NCI-H2081 treated with DMSO at 0.1 percent for 48 hours (cell line): Measurements from ENCODE around the gene THADA.

Source experiments
- DNase-seq: peaks from one replicate; lab custom pipeline; 2025; lab: John Stamatoyannopoulos, UW

The THADA gene

GRCh38 chr2:43509886-43510285, 86.0 kb downstream of the THADA start:
- no peak for DNase-seq

GRCh38 chr2:43508209-43508608, 87.6 kb downstream of the THADA start:
- no peak for DNase-seq

- no peak for DNase-seq
These were observed 88.7 kb downstream of the THADA start for GRCh38 chr2:43507137-43507536.

DNA sequence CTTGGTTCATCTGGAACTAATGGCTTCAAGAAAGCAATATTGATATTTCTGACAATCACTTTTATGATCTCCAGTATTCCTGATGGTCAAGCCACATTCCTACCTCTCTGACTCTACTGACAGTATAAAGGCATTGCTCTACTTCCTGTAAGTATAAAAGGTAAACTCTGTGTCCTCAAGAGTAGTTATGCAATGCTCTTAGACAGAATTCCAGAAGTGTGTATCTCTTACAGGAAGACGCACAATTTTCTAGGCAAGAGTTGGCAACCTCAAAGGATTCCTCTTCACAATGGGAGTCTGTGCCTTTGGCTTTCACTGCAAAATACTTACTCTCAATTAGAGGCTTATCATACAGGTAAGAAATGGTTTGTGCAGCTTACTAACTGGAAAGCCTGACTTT, 100.1 kb downstream of the THADA start:
- no peak for DNase-seq

DNA sequence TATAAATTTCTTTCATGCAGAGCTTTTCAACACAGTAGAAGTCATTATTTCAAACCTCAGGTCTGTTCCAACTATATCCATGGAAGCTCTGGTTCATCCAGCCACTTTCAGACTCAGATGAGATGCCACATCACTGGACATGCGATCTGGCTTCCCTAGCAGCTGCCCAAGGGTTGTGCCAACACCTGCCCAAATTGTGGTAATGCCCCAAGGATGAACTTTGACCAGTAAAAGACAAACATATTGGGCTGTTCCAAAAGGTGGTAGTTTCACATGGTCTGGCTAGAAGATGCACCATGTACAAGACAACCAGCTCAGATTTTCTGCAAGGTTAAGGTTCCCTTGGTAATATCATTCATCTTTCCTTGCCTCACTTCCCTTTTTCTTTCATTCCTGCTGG, 101.9 kb downstream of the THADA start:
- DNase-seq = no peak

GRCh38 chr2:43491065-43491639, 104.7 kb downstream of the THADA start:
- no peak for DNase-seq

GRCh38 chr2:43490252-43490786, 105.5 kb downstream of the THADA start:
- DNase-seq = no peak

GRCh38 chr2:43488737-43489136, 107.1 kb downstream of the THADA start:
- no peak for DNase-seq

- no peak for DNase-seq
These were observed 109.2 kb downstream of the THADA start for GRCh38 chr2:43486603-43487002.

DNA sequence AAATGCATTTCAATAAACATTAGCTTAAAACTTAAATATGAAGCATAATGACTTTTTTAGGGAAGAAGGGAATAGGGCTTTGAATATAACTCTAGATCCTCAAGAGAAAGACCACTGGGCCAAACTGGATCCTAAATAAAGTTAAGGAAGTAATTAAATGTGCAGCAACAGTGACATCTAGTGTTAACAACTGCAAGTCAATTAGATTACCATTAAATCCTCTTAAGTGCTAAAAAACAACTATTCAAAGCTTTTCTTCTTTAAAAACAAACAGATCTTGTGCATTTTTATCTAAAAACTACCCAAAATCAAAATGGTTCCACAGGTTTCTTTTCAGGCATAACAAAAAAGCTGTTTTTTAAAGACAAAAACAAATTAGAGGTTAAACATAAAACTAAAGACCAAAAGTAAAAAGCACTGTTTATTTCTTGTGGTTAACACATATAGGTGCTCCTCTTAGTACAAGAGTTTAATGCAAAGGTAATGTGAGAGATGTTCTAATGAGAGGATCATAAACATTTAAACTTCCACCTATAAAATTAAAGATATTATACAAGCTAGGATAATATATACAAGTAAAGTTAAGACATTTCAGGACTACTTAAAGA, 111.4 kb downstream of the THADA start:
- peak; percentile 24 for DNase-seq

DNA sequence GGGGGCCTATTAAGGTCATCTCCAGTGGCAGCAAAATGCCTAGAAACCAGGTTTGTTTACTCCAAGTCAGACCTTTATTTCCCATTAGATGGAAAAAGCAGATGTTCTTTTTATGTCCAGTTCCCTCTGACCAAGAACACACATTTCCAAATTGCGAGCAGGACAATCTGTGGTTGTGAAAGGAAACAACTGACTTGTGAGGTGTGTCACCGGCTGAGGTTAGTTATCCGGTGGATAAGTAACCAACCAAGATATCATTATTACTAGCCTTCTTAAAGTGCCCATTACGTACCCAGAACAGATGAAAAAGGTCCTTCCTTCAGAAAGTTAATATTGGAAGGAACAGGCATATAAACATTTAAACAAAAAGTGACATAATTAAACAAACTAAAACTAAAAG, 112.9 kb downstream of the THADA start:
- no peak for DNase-seq

- no peak for DNase-seq
These were observed 113.8 kb downstream of the THADA start for GRCh38 chr2:43481927-43482542.

DNA sequence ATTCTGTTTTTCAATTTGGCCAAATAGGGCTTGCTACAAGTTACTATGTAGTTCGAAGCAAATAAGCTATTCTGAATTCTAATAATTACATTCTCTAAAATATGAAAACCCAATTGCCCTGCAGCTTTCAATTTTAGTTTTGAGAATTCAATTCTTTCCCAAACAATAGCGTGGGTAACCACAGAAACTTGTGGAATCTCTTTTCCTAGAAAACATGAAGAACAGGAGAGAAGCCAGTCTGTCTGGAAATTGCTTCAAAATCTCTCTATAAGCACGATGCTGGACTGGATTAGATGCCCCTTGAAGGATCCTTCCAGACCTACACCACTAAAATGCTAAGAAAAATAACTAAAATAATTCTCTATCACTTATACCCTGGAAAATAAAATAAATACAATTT, 115.0 kb downstream of the THADA start:
- DNase-seq = no peak

- no peak for DNase-seq
These were observed 117.3 kb downstream of the THADA start for GRCh38 chr2:43478412-43479086.

DNA sequence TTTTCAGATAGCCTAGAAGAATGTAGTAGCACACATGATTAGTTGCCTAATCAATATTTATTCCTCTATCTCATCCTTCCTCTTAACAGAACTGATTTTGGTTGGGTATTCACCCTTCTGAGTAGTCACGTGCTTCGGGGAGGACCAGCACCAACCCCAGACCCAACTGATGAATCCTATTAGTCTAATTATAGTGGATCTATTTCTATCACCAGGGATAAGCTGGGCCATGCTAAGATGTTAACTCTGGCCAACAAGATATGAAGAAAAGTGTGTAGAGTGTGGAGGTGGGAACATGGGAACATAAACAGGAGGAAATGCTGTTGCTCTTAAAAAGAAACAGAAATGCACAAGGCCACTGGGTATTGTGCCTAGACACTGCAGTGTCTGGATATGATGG, 119.9 kb downstream of the THADA start:
- DNase-seq = no peak

DNA sequence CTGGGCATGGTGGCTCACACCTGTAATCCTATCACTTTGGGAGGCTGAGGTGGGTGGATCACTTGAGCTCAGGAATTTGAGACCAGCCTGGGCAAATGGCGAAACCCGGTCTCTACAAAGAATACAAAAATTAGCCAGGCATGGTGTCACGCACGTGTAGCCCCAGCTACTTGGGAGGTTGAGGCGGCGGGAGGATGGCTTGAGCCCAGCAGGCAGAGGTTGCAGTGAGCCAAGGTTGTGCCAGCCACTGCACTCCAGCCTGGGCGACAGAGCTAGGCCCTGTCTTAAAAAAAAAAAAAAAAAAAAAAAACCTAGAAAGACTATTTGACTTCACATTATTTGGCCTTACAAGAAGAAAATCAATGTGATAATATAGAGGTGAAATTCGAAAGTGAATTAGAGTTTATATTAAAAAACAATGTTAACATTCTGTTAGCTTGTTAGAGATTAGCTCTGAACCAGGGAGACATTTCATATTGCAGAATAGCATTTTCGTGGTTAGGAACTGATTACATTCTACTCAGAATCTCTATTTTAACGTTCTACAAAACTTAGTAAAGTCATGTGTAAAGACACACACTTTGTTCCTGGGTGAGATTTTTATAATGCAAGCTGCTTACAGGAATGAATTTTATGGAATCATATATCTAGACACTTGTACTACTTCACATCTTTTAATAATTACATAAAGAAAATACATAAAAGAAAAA, 120.5 kb downstream of the THADA start:
- no peak for DNase-seq

GRCh38 chr2:43474273-43474672, 121.6 kb downstream of the THADA start:
- no peak for DNase-seq

DNA sequence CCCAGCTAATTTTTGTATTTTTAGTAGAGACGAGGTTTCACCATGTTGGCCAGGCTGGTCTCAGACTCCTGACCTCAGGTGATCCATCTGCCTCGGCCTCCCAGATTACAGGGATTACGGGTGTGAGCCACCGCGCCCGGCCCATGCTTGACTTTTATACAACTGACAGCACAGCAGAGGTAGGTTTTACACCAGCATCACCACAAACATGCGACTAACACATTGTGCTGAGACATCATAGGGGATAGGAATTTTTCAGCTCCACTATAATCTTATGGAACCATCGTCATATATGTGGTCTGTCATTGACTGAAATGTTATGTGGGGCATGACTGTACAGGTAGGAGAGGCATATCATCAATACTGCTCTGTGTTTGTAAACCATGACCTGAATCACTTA, 122.1 kb downstream of the THADA start:
- no peak for DNase-seq

- no peak for DNase-seq
These were observed 123.2 kb downstream of the THADA start for GRCh38 chr2:43472527-43473194.

DNA sequence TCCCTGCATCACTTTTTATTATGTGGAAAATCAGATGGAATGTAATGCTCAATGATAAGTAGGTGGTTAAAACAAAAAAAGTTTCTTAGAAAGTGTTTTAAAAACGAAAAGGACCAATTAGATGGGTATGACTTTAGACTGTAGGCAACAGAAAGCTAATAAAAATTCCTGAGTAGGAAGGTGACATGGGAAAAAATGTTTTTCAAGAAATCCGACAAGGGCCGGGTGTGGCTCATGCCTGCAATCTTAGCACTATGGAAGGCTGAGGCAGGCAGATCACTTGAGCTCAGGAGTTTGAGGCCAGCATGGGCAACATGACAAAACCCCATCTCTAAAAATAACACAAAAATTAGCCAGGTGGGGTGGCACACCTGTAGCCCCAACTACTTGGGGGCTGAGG, 126.1 kb downstream of the THADA start:
- DNase-seq = no peak

- no peak for DNase-seq
These were observed 126.7 kb downstream of the THADA start for GRCh38 chr2:43469094-43469493.

DNA sequence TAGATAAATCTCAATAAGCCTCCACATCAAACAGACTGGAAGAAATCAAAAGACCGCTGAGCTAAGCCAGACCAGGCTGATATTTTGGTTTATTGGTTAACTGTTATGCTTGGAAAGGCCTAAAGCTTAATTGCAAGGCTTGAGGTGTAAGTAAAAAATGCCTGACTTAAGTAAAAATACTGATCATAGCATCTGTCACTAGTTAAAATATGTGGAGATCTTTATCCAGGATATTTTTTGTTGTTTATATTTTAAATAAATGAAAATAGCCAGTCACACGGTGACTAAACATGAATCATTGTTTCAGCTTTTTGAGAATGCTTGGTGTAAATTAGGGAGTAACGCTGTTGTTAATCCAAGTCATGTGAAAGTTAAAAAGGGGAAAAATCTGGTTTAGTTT, 127.9 kb downstream of the THADA start:
- no peak for DNase-seq
